Keratinocyte (primary cell): ENCODE measurements around the gene LAMB1. TPM values are rescaled to one million over a fixed set of nuclear protein-coding genes. Genes with fewer than 3 reads are reported as not detected.

Experiments
- DNase-seq: peaks from one replicate; pipeline ENCODE4 v3.0.0-alpha.2; 2011; ENCODE audit warnings: low read depth, missing footprints, low spot score
- FAIRE-seq: peaks from 2 replicates; lab custom pipeline; 2011; peaks lifted over from hg19 to GRCh38; lab: Jason Lieb, UNC
- H2AFZ ChIP-seq: 2 replicates; pipeline ENCODE4 v1.6.0; 2012; ENCODE audit warnings: low read length, control low read depth, inconsistent platforms; ENCODE audit not compliant: control insufficient read depth
- H3K27ac ChIP-seq: 2 replicates; pipeline ENCODE4 v1.5.1; 2011; ENCODE audit warnings: low read length; ENCODE audit not compliant: control insufficient read depth, insufficient read depth
- H3K27me3 ChIP-seq: 3 replicates; pipeline ENCODE4 v1.6.0; 2011; ENCODE audit warnings: low read length; ENCODE audit not compliant: control insufficient read depth, insufficient read depth; ENCODE audit errors: extremely low read depth
- H3K36me3 ChIP-seq, 2 experiments: 2 replicates in 1 of 2; 3 replicates in 1 of 2; pipeline ENCODE4 v1.5.1; 2011; ENCODE audit warnings: low read length in 2 of 2, mild to moderate bottlenecking in 1 of 2; ENCODE audit not compliant: control insufficient read depth in 2 of 2, insufficient read depth in 2 of 2; ENCODE audit errors: extremely low read depth in 1 of 2
- H3K4me1 ChIP-seq: 3 replicates; pipeline ENCODE4 v1.5.1; 2011; ENCODE audit warnings: low read length; ENCODE audit not compliant: control insufficient read depth, insufficient read depth; ENCODE audit errors: extremely low read depth
- H3K4me2 ChIP-seq: 3 replicates; pipeline ENCODE4 v1.6.0; 2011; ENCODE audit warnings: low read depth, low read length; ENCODE audit not compliant: control insufficient read depth, insufficient read depth; ENCODE audit errors: extremely low read depth
- H3K4me3 ChIP-seq, 3 experiments: fragments of 200-600 bp in 1 of 3; sonication (generic) in 1 of 3; 2 replicates in 2 of 3; 3 replicates in 1 of 3; pipeline ENCODE4 v1.5.1; 2011 to 2016; ENCODE audit warnings: low read length in 3 of 3, mild to moderate bottlenecking in 3 of 3, control low read depth in 2 of 3, inconsistent platforms in 1 of 3, low read depth in 1 of 3, mixed read lengths in 1 of 3, mixed run types in 1 of 3, moderate library complexity in 1 of 3; ENCODE audit not compliant: control insufficient read depth in 2 of 3, insufficient read depth in 2 of 3; ENCODE audit errors: extremely low read depth in 1 of 3
- H3K79me2 ChIP-seq: 2 replicates; pipeline ENCODE4 v1.6.0; 2012; ENCODE audit warnings: low read length; ENCODE audit not compliant: control insufficient read depth, insufficient read depth
- H3K9ac ChIP-seq: 3 replicates; pipeline ENCODE4 v1.6.0; 2011; ENCODE audit warnings: low read length; ENCODE audit not compliant: control insufficient read depth, insufficient read depth; ENCODE audit errors: extremely low read depth
- H3K9me1 ChIP-seq: 3 replicates; pipeline ENCODE4 v1.6.0; 2011; ENCODE audit warnings: low read length; ENCODE audit not compliant: control insufficient read depth, insufficient read depth; ENCODE audit errors: extremely low read depth
- H3K9me3 ChIP-seq: 2 replicates; pipeline ENCODE4 v1.5.1; 2012; ENCODE audit warnings: low read depth, low read length; ENCODE audit not compliant: control insufficient read depth
- H4K20me1 ChIP-seq: 3 replicates; pipeline ENCODE4 v1.6.0; 2011; ENCODE audit warnings: low read length; ENCODE audit not compliant: control insufficient read depth, insufficient read depth; ENCODE audit errors: extremely low read depth
- CTCF ChIP-seq, 3 experiments: IDR thresholded peaks in 1 of 3; conservative IDR thresholded peaks in 1 of 3; optimal IDR thresholded peaks in 1 of 3; 2 replicates in 2 of 3; 3 replicates in 1 of 3; pipeline versions ENCODE3 to v1.5.1; 2011; ENCODE audit warnings: low read length in 3 of 3, mild to moderate bottlenecking in 3 of 3, moderate library complexity in 2 of 3, control low read depth in 1 of 3, inconsistent platforms in 1 of 3; ENCODE audit not compliant: insufficient read depth in 2 of 3; ENCODE audit errors: extremely low read depth in 1 of 3
- EZH2 ChIP-seq: IDR thresholded peaks from one replicate; pipeline ENCODE4 v1.6.1; 2012; ENCODE audit warnings: inconsistent platforms, mild to moderate bottlenecking, low read length, moderate library complexity
- dilution Hi-C: fragments of 300-500 bp; cut with MboI; formaldehyde crosslinking; loops from one replicate; pipeline ENCODE4 v1.7.0; 2020; ENCODE audit warnings: low sequenced_read_pairs; ENCODE audit not compliant: extremely low pct_ligation_motif_present
- polyA plus RNA-seq, 5 experiments: library from polyadenylated mRNA; depleted of rRNA in 3 of 5; stranded (reverse) in 3 of 5; stranded (forward) in 1 of 5; unstranded in 1 of 5; fragments of >200 nt; gene quantifications; 1 replicate in 1 of 5; 2 replicates in 3 of 5; 3 replicates in 1 of 5; pipeline versions ENCODE4 v1.2.1 to v1.2.3, GENCODE V29; 2011 to 2012; ENCODE audit warnings: missing spikeins in 2 of 5, low read depth in 1 of 5, low replicate concordance in 1 of 5

Gene LAMB1
- polyA plus RNA-seq, 1 donor (not counting 4 experiments of a cell fraction or from before 2014, with no cell fraction given), result 97.9 TPM

DNA sequence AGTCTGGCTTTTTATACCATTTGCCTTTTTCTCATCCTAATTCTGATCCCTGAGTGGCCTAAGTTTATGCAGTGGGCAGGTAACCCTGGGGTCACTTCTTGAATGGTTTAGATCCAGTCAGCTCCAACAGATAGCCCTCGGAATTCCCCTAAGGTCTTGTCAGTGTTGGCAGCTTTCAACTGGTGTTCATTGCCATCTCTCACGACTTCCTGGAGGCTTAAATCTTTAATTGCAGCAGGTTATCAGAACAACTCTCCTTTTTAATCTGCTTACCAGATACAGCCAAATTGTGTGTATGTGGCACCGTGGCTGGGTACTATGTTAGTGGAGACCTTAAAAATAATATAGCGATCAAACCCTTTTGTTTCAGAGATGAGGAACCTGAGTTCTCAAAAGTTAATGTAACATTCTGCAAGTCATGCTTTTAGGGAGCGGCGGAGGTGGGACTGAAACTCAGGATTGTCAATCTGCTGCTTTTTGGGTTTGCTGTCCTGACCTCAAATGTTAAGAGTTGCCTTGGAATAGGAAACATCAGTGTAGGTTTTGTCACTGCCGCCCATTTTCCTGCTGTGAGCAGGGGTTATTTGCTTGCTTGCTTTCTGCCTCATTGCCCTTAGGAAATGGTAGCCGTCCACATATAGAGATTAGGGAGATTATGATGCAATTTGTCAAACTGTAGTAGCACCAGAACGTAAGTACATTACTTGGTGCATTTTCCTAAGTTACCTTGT is 111.2 kb downstream of the LAMB1 start:
- no peak for DNase-seq
- Histone ChIP-seq H3K79me2 (peaks cover 53% of the 10 kb centered on the region), H3K36me3 (peaks cover 5 to 16% of the 10 kb centered on the region in 2 experiments), H2AFZ (peak overlapping the region; percentile 100), H3K27ac (peak overlapping the region; percentile 96), H4K20me1 (no peaks in the 10 kb centered on the region), H3K4me2 (peak overlapping the region; percentile 87), H3K9ac (peak overlapping the region; percentile 96), H3K4me1 (peaks cover 13% of the 10 kb centered on the region), H3K27me3 (no peaks in the 10 kb centered on the region), H3K9me1 (peaks cover 2% of the 10 kb centered on the region), H3K4me3 (peak overlapping the region; percentile 82 to 97 (median 97)), H3K9me3 (no peaks in the 10 kb centered on the region)
- dilution Hi-C loops, result no loop called here
- no peak for FAIRE-seq
- no peak for TF ChIP-seq CTCF (optimal IDR thresholded peaks at IDR 0.05 in 1 of 3, IDR thresholded peaks at IDR 0.05 in 1 of 3, conservative IDR thresholded peaks at IDR 0.05 in 1 of 3; ENCODE audit: extremely low read depth in 1 of 3, insufficient read depth in 2 of 3, low read length in 3 of 3)
- no peak for TF ChIP-seq EZH2

DNA sequence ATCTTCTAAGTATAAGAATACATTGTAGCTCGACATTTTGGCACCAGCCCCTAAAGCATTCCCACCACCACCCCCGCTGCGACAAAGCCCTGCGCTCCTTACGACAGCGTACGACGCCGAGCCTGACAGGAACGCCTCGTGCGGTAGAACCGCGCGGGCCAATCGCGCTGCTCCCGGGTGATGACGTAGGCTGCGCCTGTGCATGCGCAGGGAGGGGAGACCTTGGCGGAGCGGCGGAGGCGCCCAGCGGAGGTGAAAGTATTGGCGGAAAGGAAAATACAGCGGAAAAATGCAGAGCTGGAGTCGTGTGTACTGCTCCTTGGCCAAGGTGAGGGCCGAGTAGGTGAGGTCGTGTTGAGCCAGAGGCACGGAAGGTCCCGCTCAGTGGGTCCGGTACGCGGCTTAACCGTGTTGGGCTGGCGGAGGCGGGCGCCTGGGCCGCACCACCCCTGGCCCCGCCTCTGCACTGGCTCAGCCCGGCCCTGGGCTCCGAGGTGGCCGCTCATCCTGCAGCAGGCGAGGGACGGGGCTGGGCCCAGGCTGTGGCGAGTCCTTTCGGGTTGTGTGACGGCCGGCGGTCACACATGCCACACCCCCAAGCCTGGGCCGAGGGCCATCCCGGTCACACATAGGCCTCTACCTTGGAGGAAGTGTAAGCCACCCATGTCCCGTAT is 111.9 kb downstream of the LAMB1 start, which contains the start of gene DLD:
Gene DLD, plus strand, starts transcription at position 222 of the 674 bp plus-strand sequence. Its CDS starts 68 bp downstream, at position 290.
- peak within 1 kb of the TSS; percentile 87 for H3K4me2 ChIP-seq
- peaks cover 2% of the 10 kb centered on the region for H3K9me1 ChIP-seq
- H3K36me3 ChIP-seq, result peaks cover 3 to 12% of the 10 kb centered on the region in 2 experiments
- peak within 1 kb of the TSS; percentile 96 for H3K9ac ChIP-seq
- H3K9me3 ChIP-seq, result no peaks in the 10 kb centered on the region
- H3K4me3 ChIP-seq, result peak within 1 kb of the TSS; percentile 82 to 97 (median 97)
- dilution Hi-C loops, result no loop called here
- TF ChIP-seq EZH2 (no peak), CTCF (optimal IDR thresholded peaks at IDR 0.05 in 1 of 3, IDR thresholded peaks at IDR 0.05 in 1 of 3, conservative IDR thresholded peaks at IDR 0.05 in 1 of 3; ENCODE audit: extremely low read depth in 1 of 3, insufficient read depth in 2 of 3, low read length in 3 of 3) (no peak)
- FAIRE-seq, result peak; percentile 73
- peaks cover 48% of the 10 kb centered on the region for H3K79me2 ChIP-seq
- H3K4me1 ChIP-seq, result peaks cover 13% of the 10 kb centered on the region
- no peaks in the 10 kb centered on the region for H3K27me3 ChIP-seq
- no peak for DNase-seq
- H2AFZ ChIP-seq, result peak within 1 kb of the TSS; percentile 100
- peak within 1 kb of the TSS; percentile 96 for H3K27ac ChIP-seq
- H4K20me1 ChIP-seq, result no peaks in the 10 kb centered on the region
